HG03432 (cell line): ENCODE results near the gene DCUN1D3.
"Not testable (repeated sequence)": the region's sequence is repeated elsewhere in the genome, so short reads cannot be mapped to it uniquely, and the experiment has no call there.

Experiments used
- ATAC-seq: cut with Tn5 transposase; IDR thresholded peaks from one replicate; pipeline ENCODE4 v1.9.1; 2021; ENCODE audit warnings: mild to moderate bottlenecking, moderate library complexity; ENCODE audit not compliant: unreplicated experiment

The DCUN1D3 gene

DNA sequence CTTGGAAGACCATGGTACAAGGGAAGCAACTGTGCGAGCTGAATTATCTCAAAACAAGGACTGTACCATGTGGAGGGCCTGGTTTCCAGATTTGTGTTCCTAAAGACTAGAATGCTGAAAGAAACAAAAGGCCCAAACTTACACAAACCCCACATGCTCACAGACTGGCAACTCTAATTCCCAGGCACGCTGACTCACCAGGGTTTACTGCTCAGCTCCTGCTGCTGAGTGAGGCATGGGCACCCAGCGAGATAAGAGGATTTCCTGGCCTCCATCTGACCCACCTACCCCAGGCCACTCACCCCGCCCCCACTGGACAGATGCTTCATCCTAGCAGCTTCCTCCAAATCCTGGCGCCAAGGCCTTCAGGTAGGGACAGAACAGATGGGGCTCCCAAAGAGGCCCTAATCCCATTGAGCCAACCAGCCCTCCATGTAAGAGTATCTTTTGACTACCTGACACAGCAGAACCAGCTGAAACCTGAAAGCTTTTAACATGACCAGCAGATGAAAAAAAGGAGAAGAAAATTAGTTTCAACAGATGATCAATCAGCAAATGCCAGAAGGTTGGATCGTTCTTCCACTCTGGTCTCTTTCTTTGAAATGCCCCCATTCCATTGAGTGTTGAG lies 33.9 kb downstream of the DCUN1D3 start:
- peak; percentile 27 for ATAC-seq

DNA sequence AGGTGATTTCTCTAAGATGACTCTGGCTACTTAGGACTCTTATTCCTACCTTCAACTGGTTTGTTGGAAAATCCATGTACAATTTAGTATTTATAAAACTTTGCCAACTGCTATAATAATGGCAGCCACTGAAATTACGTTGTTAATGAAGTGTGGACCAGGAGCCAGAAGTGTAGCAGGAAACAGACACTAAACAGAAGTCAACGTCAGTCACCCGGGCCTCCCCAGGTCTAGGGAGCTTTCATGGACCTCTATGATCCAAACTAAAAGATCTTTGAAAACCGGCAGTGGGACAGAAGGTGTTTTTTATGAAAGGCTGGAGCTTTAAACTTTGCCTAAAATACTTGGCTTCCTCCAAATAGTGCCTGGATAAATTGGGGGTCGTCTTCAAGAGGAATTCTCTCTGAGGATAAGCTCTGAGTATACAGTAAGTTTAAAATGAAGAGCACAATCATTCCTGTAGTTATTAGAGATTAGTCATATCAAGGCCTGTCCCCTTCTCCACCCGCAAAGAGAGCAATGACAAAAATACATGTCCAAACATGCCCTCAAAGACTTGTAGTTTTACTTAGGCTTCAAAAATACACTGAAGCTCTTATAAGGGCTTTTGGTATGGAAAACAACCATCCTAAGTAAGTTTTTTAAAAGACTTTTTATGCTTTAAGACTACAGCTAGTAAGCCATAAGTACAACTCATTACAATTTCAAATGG lies 34.6 kb downstream of the DCUN1D3 start:
- peak; percentile 85 for ATAC-seq

DNA sequence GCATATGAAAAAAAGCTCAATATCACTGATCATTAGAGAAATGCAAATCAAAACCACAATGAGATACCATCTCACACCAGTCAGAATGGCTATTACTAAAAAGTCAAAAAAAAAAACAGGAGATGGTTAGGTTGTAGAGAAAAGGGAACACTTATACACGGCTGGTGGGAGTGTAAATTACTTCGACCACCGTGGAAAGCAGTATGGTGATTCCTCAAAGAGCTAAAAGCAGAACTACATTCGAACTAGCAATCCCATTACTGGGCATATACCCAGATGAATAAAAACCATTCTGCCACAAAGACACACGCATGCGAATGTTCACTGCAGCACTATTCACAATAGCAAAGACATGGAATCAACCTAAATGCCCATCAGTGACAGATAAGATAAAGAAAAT lies 35.8 kb downstream of the DCUN1D3 start:
- not testable (repeated sequence) for ATAC-seq

DNA sequence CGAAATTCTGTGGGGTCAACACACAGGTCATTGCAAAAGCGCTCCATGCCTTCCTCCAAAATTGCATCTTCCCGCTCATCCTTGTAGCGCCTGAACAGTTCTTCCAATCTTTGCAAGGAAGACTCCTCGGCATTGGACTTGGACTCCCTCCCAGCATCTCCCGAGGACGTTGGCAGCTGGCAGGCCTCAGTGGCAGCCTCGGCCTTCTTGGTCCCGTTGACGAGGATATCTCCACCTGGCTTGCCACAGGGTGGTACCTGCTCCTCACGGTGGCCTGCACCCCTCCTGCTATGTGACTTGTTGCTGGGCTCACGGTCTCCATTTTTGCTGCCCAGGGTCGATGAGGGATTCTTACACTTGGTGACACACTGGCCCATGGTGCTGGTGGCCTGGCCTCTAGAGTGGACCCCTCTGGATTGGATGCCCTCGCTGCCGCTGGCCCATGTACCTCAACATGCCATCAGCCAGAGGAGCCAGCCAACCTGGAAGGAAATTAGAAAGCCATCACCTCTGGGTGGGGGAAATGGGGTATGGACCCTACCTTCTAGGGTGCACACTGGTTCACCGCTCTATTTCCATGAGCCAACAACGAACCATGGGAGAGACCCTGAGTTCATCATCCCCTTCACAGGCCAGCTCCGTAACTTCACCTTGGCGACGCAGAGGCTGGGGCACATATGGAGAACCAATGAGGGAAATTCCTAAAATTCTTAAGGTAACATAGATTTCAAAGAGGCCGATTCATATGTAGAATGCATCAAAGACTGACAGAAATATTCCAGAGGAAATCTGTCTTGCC lies 37.8 kb downstream of the DCUN1D3 start:
- ATAC-seq = no peak

DNA sequence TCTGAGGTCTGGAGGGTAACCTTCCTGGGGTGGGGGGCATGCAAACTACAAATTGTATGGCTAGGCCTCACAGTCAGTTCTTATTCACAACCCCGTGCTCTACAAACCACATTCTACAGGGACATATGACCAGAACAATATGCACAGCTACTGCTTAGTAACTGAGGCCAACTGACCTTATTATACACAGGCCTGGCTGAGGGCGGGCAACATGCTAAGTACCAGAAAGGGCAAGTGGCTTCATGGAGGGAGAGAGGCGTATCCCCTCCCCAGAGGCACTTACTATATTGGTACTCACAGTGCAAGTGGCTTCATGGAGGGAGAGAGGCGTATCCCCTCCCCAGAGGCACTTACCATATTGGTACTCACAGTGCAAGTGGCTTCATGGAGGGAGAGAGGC lies 39.2 kb downstream of the DCUN1D3 start:
- not testable (repeated sequence) for ATAC-seq

DNA sequence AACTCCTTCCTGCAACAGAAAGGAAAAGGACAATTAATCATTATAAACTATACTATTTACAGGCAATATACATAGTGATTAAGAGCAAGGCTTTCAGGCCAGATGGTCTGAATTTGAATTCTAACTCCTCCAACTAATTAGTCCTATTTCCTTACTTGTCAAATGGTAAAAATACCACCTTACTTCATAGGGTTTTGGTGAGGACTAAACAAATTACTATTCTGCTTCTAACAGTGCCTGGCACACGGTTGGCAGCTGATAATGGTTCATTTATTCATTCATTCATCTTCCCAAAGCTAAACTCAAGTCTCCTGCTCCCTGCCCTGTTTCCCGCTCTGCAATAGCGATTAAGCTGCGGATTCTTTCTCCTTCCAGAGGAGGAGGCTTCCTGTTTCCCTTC lies 39.8 kb downstream of the DCUN1D3 start:
- ATAC-seq = no peak

DNA sequence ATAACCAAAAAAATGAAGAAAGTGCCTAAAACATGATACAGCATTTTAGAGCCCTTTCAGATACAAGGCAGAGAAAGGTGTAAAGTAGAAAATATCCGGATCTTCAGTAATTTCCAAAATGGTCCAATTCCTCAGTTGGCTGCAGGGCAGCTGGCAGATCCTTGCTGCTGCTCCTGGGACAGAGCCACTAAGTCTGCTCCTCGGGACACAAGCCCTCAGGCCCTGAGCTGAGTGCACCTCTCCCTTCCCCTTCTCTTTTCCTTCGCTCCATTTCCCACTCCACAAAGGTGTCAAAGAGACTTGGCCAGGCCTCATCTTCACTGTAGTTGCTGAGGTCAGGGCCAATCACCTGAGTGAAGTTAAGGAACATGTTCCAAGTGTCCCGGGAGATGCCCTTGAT lies 40.5 kb downstream of the DCUN1D3 start:
- ATAC-seq = no peak

DNA sequence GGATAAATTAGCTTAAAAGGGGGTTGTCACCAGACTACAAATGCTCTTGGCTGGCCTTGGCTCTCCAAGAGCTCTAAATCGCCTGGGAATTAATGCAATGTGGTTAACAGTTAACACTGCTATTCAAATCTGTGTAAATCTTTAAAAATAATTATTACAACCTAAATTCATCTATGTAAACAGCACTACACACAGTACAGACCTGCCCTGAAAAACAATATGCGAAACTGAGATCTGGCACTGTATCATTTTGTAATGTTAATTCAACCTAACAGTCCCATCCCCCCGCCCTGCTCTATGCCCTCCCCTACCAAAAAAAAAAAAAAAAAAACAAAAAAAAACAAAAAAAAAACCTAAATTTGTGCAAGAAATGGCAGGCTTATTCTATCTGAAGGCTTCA lies 40.9 kb downstream of the DCUN1D3 start:
- no peak for ATAC-seq

DNA sequence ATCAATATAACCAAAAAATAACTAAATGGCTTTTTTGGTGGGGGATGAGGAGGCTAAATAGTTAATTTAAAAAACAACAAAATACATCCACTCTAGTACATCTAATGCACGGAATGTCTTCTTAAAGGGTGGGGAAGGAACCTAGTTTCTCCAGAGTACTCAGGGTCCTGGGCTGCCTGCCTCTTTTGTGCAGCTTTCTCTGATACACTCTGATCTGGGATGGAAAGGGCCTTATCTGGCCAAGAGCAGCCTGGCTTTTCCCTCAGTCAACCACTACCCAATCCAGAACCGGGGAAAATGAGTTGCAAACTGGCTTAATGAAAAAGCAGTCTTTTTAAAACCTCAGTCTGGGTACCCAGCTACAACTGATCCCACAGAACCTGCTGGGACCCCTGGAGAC lies 42.9 kb downstream of the DCUN1D3 start:
- ATAC-seq = no peak

DNA sequence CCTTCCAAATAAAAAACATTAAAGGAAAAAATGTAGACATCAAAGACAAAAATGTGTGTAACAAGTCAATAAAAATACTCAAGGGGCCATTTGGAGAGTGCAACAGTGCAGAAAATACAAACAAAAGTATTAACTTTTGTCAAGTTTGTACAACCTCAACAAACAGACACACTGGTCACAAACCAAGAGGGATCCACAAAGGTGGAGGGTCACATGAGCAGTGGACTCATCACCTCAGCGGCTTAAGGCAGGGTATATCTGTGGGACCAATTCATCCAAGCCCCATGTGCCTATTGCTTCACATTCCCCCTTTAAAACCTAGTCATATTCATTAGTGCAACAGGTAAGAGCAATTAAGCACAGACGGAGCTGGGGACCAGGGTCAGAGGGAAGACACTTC lies 45.2 kb downstream of the DCUN1D3 start:
- ATAC-seq = no peak

DNA sequence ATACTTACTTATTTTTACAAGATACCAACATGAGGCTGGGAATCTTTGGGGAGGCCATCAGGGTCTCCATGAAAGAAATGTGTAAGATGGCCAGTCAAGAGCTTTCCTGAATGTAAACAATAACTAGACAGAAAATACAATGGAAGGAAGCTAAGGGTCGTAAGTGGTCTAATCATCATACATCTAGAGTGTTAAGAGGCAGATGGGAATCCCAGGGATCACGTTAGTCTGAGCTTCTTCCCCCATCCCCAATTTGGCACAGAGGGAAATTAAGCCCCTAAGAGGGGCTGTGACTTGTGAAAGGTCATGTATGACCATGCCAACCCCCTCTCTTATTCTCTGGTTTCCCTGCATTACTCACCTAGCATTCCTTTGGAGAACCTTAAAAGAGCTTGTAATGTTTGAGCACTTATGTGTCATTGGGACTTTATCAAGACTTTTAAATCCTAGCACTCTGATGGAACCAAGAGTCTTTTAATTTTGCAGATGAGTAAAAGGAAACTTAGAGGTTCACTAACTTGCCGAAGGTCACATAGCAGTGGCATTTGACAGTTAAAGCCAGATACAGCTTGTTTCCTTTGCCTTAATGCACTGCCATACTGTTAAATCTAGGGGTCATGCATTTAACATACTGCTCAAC lies 46.1 kb downstream of the DCUN1D3 start:
- no peak for ATAC-seq

DNA sequence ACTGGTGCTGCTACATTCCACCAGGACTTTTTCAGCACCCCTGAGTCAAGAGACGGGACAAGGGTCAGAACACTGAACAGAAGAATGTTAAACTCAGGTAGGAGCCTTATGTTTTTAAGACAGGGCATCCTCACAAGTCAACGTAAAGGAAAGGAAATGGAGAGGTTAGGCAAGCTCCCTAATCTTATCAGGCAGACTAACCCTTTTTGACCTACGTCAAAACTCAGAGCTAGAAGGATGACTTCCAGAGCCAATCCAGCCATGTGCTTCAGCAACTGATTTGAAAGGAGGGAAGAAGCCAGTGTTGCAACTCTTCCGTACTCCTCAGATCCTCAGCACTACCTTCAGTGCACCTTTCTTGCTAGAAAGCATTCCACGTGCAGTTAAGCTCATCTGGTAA lies 47.0 kb downstream of the DCUN1D3 start:
- no peak for ATAC-seq

DNA sequence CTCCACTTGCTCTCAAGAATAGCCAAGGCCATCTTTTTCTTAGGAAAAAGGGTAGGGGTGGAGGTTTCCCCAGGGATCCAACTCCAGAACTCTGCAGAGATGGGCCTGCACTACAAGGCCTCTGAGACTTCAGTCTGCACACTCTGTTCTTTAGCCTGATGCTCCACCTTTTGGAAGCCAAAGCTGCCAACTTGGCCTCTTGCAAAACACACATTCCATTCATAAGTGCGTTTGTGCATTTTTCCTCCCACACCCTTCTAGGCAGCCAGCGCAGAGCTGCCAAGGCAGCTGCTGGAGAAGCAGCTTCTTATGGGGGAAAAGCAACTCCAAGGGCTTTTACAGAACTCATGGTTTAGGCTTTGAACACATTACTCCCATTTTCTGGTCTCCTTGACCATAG lies 48.6 kb downstream of the DCUN1D3 start:
- no peak for ATAC-seq

DNA sequence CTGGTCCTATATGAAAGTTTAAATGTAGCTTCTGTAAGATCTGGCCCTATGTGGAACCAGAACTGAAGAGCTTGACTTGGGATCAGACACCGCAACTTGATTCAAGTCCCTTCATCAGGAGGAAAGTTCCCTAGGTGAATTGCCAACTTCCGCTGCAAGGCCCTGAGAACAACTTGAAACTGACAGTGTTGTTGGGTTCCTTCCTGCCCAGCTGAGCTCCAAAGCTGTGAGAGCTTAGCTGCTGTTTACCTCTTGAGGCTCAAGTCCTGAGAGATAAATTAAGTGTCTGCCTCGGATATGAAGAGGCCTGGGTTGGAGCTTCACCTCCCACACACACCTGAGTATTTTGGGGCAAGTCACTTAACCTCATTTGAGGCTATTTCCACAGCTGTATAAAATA lies 49.2 kb downstream of the DCUN1D3 start:
- ATAC-seq = no peak

DNA sequence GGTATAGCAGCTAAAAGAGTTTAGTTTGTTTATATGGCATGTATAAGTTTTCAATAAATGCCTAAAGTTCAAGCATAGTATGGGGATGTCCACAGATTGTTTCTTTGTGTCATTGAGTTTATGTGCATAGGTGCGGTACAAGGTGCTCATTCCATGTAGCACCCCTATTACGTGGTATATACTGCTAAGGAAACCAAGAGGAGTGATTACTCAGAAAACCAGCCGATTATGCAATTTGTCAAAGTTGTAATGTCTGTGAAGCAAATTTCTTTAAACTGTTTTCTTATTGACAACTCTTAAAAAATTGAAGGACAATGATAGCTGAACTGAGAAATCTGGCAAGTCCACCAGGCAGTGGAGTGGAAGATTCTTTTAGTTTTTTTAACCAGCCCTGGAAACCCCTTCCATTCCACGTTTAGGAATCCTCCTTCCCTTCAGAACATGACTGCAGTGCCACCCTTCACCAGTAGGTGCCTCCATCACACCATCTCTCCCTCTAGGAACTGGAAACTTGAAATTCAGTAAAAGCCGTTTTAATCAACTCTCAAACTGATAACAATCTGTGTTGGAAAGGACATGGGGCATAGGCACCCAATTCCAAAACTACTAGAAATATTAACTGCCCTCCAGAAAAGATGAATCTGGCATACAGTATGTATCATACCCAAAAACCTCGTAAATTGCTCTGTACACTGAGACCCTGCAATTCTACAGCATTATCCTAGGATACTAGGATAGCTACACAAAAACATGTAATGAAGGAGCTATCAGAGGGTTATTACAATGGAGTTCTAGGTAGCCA lies 50.4 kb downstream of the DCUN1D3 start:
- no peak for ATAC-seq

DNA sequence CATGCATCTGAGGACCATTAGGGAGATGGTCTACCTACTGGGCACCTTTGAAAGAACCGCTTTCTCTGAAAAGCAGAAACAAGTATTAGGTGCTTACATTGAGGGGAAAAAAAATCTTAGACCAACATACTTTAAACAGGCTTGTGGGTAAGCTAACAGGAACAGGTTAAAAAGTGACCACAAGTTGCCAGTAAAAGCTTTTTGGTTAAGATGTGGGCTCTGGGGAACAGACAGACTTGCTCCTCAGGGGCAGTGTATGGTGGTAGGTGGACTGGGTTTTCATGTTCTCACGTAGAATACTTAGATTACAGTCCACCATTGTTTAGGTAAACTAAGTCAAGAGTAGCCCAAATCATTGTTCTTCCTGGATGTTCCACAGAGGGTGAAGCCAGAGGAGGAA lies 52.6 kb downstream of the DCUN1D3 start:
- ATAC-seq = no peak

DNA sequence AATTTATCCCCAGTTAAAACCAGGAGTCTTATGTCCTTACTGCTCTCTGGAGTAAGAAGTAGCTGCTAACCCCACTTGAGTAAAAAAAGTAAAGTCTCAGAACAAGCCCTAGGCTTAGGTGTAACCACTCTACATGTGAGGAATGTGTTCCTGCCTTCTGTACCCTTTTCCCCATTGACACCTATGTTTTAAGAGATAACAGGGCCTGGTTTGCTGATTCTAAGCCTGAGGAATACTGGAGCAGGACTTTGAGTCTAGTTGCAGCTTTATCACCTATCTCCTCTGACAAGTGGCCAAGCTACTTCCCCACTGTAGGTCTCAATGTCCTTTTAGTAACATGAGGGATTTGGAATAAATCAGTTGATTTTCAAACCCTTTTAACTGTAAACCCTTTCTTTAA lies 53.6 kb downstream of the DCUN1D3 start:
- ATAC-seq = no peak

DNA sequence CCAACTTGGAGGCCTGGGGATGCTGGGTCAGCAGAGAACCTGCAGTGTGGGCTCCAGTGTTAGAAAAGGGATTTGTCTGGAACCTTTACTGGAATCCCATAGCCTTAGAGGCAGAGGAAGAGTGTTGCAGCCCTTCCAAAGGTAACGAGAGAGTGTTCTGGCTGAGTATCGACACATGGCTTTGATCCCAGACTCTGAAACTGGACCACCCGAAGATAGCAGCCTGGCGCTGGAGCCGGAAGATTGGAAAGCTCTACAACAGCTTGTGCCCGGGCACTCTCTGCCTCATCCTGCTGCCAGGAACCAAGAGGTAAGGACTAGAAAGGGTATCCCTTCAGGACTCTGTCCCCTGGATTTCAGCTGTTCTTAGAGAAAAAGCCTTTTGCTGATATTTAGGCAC lies 54.1 kb downstream of the DCUN1D3 start:
- no peak for ATAC-seq

DNA sequence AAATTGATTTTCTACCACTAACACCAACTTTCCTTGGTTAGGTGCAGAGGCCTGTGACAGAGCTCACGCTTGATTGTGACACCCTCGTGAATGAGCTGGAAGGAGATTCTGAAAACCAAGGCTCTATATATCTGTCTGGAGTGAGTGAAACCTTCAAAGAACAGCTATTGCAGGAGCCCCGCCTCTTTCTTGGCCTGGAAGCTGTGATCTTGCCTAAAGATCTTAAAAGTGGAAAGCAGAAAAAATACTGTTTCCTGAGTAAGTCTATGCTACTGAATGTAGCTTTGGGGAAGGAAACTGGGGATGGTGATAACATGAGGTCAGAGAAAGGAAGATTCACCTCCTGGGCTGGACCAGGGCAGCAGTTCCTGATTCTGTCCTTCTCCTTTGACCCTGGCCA lies 55.6 kb downstream of the DCUN1D3 start:
- no peak for ATAC-seq

DNA sequence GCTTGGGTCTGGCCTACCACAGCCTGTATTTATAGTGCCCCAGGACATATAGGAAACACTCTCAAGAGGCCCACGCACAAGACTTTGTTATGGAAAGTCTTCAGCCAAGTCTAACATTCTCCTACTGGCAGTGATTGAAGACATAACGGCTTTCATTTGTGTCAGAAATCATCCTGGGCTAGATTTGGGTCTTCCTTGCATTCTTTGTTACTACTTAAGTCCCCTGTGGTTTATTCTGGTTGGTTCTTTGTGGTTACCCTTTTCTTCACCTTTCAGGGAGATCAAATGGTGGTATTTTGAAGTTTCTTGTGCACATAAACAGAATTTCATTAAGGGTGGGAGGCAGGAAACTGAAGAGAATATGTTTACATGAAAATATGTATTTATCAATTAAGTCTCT lies 56.1 kb downstream of the DCUN1D3 start:
- ATAC-seq = no peak

DNA sequence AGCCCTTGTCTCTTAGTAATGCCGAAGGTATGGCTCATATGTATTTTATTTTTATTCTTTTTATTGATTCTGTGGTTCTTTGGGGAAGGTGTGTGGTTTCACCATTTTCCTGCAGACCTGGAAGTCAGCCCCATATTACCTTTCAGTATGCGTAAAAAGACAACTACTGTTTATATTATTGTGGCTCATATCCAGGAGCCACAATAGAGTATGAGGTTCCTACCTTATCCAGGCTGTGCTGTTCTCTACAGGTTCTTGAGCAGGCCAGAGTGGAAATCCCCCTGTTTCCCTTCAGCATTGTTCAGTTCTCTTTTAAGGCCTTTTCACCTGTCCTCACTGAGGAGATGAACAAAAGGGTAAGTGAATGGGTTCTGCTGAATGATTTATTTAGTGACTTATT lies 60.7 kb downstream of the DCUN1D3 start:
- no peak for ATAC-seq
